Measurements from ENCODE around the gene CR1L.
"Not testable (repeated sequence)": the region's sequence is repeated elsewhere in the genome, so short reads cannot be mapped to it uniquely, and the experiment has no call there.

DNA sequence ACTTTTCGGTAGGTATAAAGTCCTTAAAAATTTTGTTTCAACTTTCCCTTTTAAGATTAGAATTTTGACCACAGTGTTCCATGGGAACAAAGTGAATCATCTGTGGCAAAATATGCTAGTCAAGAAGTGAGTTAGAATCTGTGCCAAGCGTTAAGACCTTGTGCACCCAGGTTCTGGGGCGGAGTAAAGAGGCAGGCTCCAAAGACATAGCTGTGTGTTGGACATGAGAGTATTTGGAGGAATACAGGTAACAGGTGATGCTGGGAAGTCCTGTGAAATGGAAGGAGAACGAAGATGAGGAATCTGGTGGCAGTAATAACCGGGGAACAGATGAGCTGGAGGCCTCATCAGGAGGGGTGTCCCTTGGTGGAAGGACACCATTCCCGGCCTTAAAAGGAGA lies 10.6 kb upstream of the CR1L start:
- TF ChIP-seq, protein P1, sequence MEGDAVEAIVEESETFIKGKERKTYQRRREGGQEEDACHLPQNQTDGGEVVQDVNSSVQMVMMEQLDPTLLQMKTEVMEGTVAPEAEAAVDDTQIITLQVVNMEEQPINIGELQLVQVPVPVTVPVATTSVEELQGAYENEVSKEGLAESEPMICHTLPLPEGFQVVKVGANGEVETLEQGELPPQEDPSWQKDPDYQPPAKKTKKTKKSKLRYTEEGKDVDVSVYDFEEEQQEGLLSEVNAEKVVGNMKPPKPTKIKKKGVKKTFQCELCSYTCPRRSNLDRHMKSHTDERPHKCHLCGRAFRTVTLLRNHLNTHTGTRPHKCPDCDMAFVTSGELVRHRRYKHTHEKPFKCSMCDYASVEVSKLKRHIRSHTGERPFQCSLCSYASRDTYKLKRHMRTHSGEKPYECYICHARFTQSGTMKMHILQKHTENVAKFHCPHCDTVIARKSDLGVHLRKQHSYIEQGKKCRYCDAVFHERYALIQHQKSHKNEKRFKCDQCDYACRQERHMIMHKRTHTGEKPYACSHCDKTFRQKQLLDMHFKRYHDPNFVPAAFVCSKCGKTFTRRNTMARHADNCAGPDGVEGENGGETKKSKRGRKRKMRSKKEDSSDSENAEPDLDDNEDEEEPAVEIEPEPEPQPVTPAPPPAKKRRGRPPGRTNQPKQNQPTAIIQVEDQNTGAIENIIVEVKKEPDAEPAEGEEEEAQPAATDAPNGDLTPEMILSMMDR (tag by site-specific recombination; IDR thresholded peaks at IDR 0.05), result not testable (repeated sequence)
- not testable (repeated sequence) for TF ChIP-seq KLF10 (tag by site-specific recombination; IDR thresholded peaks at IDR 0.05); GLIS2 (tag by site-specific recombination; IDR thresholded peaks at IDR 0.05); REPIN1 (tag by site-specific recombination; IDR thresholded peaks at IDR 0.05; ENCODE audit: low read depth); ZNF548 (tag by site-specific recombination; IDR thresholded peaks at IDR 0.05); ZNF624 (tag by site-specific recombination; IDR thresholded peaks at IDR 0.05); BCL11A (tag by site-specific recombination; IDR thresholded peaks at IDR 0.05; ENCODE audit: low read depth); MYNN (tag by site-specific recombination; IDR thresholded peaks at IDR 0.05; ENCODE audit: borderline replicate concordance)
- TF ChIP-seq, protein P2, sequence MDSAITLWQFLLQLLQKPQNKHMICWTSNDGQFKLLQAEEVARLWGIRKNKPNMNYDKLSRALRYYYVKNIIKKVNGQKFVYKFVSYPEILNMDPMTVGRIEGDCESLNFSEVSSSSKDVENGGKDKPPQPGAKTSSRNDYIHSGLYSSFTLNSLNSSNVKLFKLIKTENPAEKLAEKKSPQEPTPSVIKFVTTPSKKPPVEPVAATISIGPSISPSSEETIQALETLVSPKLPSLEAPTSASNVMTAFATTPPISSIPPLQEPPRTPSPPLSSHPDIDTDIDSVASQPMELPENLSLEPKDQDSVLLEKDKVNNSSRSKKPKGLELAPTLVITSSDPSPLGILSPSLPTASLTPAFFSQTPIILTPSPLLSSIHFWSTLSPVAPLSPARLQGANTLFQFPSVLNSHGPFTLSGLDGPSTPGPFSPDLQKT (IDR thresholded peaks at IDR 0.05; ENCODE audit: borderline replicate concordance, low read depth, low read length), result not testable (repeated sequence)
